Keratinocyte (primary cell): Measurements from ENCODE around the gene GDPD5.

Source experiments
- EZH2 ChIP-seq: IDR thresholded peaks from one replicate; pipeline ENCODE4 v1.6.1; 2012; ENCODE audit warnings: inconsistent platforms, mild to moderate bottlenecking, low read length, moderate library complexity
- TF ChIP-seq, protein P1 (sequence below), 3 experiments: IDR thresholded peaks in 1 of 3; conservative IDR thresholded peaks in 1 of 3; optimal IDR thresholded peaks in 1 of 3; 2 replicates in 2 of 3; 3 replicates in 1 of 3; pipeline versions ENCODE3 to v1.5.1; 2011; ENCODE audit warnings: low read length in 3 of 3, mild to moderate bottlenecking in 3 of 3, moderate library complexity in 2 of 3, control low read depth in 1 of 3, inconsistent platforms in 1 of 3; ENCODE audit not compliant: insufficient read depth in 2 of 3; ENCODE audit errors: extremely low read depth in 1 of 3

DNA sequence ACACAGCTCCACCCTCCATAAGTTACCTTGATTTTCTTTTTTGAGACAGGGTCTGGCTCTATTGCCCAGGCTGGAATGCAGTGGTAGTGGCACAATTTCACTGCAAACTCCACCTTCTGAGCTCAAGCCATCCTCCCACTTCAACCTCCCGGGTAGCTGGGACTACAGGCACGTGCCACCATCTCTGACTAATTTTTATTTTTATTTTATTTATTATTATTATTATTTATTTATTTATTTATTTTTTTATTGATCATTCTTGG lies 116.9 kb downstream of the GDPD5 start:
- TF ChIP-seq, protein P1, sequence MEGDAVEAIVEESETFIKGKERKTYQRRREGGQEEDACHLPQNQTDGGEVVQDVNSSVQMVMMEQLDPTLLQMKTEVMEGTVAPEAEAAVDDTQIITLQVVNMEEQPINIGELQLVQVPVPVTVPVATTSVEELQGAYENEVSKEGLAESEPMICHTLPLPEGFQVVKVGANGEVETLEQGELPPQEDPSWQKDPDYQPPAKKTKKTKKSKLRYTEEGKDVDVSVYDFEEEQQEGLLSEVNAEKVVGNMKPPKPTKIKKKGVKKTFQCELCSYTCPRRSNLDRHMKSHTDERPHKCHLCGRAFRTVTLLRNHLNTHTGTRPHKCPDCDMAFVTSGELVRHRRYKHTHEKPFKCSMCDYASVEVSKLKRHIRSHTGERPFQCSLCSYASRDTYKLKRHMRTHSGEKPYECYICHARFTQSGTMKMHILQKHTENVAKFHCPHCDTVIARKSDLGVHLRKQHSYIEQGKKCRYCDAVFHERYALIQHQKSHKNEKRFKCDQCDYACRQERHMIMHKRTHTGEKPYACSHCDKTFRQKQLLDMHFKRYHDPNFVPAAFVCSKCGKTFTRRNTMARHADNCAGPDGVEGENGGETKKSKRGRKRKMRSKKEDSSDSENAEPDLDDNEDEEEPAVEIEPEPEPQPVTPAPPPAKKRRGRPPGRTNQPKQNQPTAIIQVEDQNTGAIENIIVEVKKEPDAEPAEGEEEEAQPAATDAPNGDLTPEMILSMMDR (optimal IDR thresholded peaks at IDR 0.05 in 1 of 3, IDR thresholded peaks at IDR 0.05 in 1 of 3, conservative IDR thresholded peaks at IDR 0.05 in 1 of 3; ENCODE audit: extremely low read depth in 1 of 3, insufficient read depth in 2 of 3, low read length in 3 of 3) = no peak
- no peak for TF ChIP-seq EZH2
